Activated T-helper 17 cell treated with anti-CD3 and anti-CD28 coated beads, Interleukin-2, amount 50 U/mL, for 72 hours (primary cell): Measurements from ENCODE around the gene RHOT1. TPM values are rescaled to one million over a fixed set of nuclear protein-coding genes. Genes with fewer than 3 reads are reported as not detected.

Source experiments
- ATAC-seq: fragments of 150-1000 bp; cut with Tn5 transposase; replicated peaks from 2 replicates; pipeline ENCODE4 v1.10.0; 2021; ENCODE audit warnings: mild to moderate bottlenecking, moderate library complexity
- H3K27ac Mint-ChIP-seq: one replicate; pipeline ENCODE4 v1.8.0; 2022; ENCODE audit warnings: mixed read lengths
- H3K27me3 Mint-ChIP-seq: one replicate; pipeline ENCODE4 v1.8.0; 2022; ENCODE audit warnings: mixed read lengths
- H3K36me3 Mint-ChIP-seq: one replicate; pipeline ENCODE4 v1.8.0; 2022; ENCODE audit warnings: low read depth, mild to moderate bottlenecking, mixed read lengths
- H3K4me1 Mint-ChIP-seq: one replicate; pipeline ENCODE4 v1.8.0; 2022; ENCODE audit warnings: mixed read lengths
- H3K4me3 Mint-ChIP-seq: one replicate; pipeline ENCODE4 v1.8.0; 2022; ENCODE audit warnings: mild to moderate bottlenecking, mixed read lengths
- H3K9me3 Mint-ChIP-seq: one replicate; pipeline ENCODE4 v1.8.0; 2022; ENCODE audit warnings: mixed read lengths
- total RNA-seq, 2 donors: library from RNA; stranded (reverse); gene quantifications; one replicate each; pipeline ENCODE4 v1.2.3, GENCODE V29; 2022

RHOT1 gene
- total RNA-seq, 2 donors from 2014 or later: 19.5 to 26.2 TPM

DNA sequence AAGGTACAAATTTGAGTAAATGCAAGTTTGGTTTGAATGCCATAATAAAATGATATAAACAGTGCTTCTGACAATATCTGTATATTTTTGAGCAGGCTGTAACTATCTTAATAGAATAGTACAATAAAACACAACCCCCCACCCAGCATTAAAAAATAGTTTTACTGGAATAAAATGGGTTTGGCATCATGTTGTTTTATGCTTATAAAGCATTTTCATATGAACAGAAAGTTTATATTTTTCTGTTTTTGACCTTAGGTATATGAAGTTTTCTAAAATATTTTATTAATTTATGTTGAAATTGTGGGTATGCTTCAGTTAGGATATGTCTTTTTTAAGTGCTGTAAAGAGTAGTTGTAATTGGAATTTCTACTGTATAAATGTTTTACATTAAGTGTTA lies 66.1 kb downstream of the RHOT1 start:
- Mint-ChIP-seq H3K4me1 (no peaks in the 10 kb centered on the region), H3K9me3 (no peaks in the 10 kb centered on the region), H3K27me3 (no peaks in the 10 kb centered on the region), H3K4me3 (no peak overlapping the region), H3K36me3 (peaks cover 89% of the 10 kb centered on the region), H3K27ac (no peak overlapping the region)
- no peak for ATAC-seq

DNA sequence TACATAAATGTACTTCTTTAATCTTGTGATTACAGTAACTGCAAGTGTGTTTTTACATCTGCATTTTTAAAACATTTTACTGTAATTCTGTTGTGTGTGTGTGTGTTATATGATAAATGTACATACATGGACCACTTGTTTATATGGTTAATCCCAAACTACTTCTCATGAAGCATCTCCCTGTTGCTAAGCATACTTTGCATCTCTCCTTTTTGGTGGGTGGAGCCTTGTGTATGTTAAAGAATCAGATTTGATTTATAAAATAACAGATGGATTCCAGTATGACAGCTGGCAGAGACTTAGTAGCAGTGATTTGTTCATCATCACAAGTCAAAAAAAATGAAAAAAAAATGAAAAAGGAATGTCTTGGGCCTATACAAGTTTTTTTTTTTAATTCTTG lies 67.3 kb downstream of the RHOT1 start:
- H3K27me3 Mint-ChIP-seq: no peaks in the 10 kb centered on the region
- no peaks in the 10 kb centered on the region for H3K4me1 Mint-ChIP-seq
- no peak overlapping the region for H3K27ac Mint-ChIP-seq
- ATAC-seq: no peak
- no peak overlapping the region for H3K4me3 Mint-ChIP-seq
- no peaks in the 10 kb centered on the region for H3K9me3 Mint-ChIP-seq
- H3K36me3 Mint-ChIP-seq: peaks cover 88% of the 10 kb centered on the region

DNA sequence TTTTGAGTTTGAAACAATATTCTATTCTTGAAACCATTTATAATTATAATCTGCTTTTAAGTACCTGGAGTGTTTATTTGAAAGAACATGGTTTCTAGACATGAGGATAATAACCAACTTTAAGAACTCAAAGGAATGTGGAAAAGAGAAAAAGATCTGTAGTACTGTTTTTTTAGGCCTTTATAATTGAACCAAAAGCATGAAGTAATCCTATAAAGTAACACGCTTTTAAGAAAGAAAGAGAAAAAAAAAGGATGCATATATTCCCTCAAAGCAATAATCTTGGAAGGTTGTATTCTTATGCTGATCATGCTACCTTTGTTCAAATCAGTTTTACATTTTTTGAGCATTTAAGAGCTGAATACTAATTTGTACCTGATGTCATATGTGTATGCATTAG lies 69.4 kb downstream of the RHOT1 start:
- H3K27me3 Mint-ChIP-seq: no peaks in the 10 kb centered on the region
- no peak overlapping the region for H3K27ac Mint-ChIP-seq
- H3K4me3 Mint-ChIP-seq: no peak overlapping the region
- H3K9me3 Mint-ChIP-seq: no peaks in the 10 kb centered on the region
- ATAC-seq: no peak
- no peaks in the 10 kb centered on the region for H3K4me1 Mint-ChIP-seq
- peaks cover 70% of the 10 kb centered on the region for H3K36me3 Mint-ChIP-seq

DNA sequence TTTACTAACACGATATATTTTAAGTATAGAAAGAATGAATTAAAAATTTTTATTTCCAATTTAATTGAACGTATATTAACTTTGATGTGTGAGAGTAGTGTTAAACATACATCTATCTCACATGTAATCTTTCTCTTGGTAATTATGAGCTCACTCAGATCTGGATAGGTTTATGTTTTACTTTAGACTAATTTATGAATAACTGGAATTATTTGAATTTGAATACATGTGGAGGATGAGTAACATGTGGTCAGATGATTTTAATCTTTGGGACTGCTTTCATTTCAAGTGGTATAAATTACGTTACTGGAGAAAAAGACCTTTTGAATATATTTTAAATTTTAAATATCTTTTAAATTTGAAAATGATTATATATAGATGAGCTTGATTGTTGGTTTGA lies 73.4 kb downstream of the RHOT1 start:
- peaks cover 34% of the 10 kb centered on the region for H3K36me3 Mint-ChIP-seq
- no peak overlapping the region for H3K27ac Mint-ChIP-seq
- peak; percentile 21 for ATAC-seq
- H3K4me3 Mint-ChIP-seq: no peak overlapping the region
- no peaks in the 10 kb centered on the region for H3K9me3 Mint-ChIP-seq
- no peaks in the 10 kb centered on the region for H3K27me3 Mint-ChIP-seq
- H3K4me1 Mint-ChIP-seq: peaks cover 17% of the 10 kb centered on the region

DNA sequence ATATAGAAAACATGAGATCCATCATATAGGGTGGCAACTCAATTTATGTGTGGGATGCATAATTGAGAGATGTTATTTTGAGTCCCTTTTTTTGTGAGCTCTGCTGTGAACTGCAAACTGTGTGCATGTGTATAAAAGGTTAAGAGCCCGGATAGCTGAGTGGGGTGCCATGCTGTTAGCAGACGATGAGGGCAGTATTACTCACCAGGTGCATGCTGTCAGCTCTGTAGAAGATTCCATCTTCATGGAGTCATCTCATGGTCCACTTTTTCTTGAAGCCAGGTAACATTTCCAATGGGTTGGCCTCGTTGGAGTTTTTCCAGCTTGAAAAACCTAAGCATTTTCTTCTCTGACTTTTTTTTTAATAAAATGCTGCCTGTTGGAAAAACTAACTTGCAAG lies 80.3 kb downstream of the RHOT1 start:
- Mint-ChIP-seq H3K4me1 (peaks cover 17% of the 10 kb centered on the region), H3K27me3 (no peaks in the 10 kb centered on the region), H3K27ac (no peak overlapping the region), H3K36me3 (peaks cover 20% of the 10 kb centered on the region), H3K9me3 (no peaks in the 10 kb centered on the region), H3K4me3 (no peak overlapping the region)
- ATAC-seq: no peak

DNA sequence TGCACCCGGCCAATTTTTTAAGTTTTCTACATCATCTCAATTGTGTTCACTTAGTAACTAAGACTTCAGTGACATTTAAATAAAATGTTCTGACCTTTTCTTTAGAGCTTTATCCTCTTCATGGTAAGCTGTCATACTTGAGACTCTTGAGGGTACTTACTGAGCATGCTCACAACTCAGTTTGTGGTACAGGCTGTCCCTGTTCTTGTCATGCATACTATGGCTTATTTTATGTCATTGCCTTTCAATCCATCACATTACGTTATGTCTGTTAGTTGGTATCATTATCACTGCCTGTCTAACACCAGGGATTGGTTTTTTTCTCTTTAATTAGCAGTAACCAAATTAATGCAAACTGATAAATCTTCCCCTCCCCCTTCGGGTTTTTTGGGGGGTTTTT lies 81.4 kb downstream of the RHOT1 start:
- Mint-ChIP-seq H3K9me3 (no peaks in the 10 kb centered on the region), H3K27me3 (no peaks in the 10 kb centered on the region), H3K36me3 (peaks cover 20% of the 10 kb centered on the region), H3K4me1 (peaks cover 16% of the 10 kb centered on the region), H3K4me3 (no peak overlapping the region), H3K27ac (no peak overlapping the region)
- no peak for ATAC-seq

DNA sequence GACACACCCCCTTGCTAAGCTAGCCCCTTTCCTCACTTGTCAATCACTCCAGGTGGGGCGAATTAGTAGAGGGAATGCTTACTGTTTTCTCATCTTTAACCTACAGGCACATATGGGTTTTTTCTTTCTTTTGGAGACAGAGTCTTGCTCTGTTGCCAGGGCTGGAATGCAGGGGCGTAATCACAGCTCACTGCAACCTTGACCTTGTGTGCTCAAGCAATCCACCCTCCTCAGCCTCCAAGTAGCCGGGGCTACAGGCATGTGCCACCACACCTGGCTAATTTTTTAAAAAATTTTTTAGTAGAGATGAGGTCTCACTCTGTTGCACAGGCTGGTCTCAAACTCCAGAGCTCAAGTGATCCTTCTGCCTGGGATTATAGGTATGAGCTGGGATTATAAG lies 84.6 kb downstream of the RHOT1 start:
- H3K27me3 Mint-ChIP-seq: no peaks in the 10 kb centered on the region
- ATAC-seq: no peak

DNA sequence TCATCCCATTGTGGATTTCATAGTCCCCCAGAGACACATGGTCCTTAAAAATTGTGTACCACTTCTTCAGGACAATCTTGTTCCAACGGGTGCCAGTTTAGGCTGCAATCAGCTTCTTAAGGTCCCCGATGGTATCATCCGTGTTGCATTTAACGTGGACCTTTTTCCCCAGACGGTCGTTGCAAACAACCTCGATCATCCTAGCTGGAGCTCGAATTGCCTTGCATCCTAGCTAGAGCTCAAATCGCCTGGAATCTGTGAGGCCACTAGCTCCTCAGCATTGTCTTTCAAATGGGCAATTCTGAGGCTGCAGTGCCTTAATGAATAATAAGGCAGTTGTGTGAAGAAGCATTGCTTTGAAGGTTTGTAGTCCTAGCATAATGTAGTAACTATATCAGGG lies 85.6 kb downstream of the RHOT1 start:
- Mint-ChIP-seq H3K4me1 (no peaks in the 10 kb centered on the region), H3K27me3 (no peaks in the 10 kb centered on the region), H3K9me3 (no peaks in the 10 kb centered on the region), H3K36me3 (peaks cover 16% of the 10 kb centered on the region), H3K27ac (no peak overlapping the region), H3K4me3 (no peak overlapping the region)
- no peak for ATAC-seq

More for the DNA sequence above, 84.6 kb downstream of the RHOT1 start:
- no peaks in the 10 kb centered on the region for H3K4me1 Mint-ChIP-seq
- peaks cover 20% of the 10 kb centered on the region for H3K36me3 Mint-ChIP-seq
- H3K4me3 Mint-ChIP-seq: no peak overlapping the region
- no peaks in the 10 kb centered on the region for H3K9me3 Mint-ChIP-seq
- no peak overlapping the region for H3K27ac Mint-ChIP-seq

DNA sequence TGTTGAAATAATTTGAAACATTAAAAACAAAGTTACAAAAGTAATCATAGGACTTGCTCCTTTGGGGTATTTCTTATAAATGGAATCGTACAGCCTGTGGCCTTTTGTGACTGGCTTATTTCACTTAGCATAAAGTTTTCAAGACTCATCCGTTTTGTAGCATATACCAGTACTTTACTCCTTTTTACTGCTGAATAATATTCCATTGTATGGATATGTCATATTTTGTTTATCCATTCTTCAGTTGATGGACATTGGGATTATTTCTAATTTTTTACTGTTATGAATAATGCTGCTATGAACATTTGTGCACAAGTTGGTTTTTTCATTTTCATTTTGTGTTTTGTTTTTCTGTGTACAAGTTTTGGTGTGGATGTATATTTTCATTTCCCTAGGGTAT lies 93.3 kb downstream of the RHOT1 start:
- Mint-ChIP-seq H3K4me3 (no peak overlapping the region), H3K9me3 (no peaks in the 10 kb centered on the region), H3K4me1 (no peaks in the 10 kb centered on the region), H3K27me3 (no peaks in the 10 kb centered on the region), H3K36me3 (no peaks in the 10 kb centered on the region), H3K27ac (no peak overlapping the region)
- no peak for ATAC-seq

DNA sequence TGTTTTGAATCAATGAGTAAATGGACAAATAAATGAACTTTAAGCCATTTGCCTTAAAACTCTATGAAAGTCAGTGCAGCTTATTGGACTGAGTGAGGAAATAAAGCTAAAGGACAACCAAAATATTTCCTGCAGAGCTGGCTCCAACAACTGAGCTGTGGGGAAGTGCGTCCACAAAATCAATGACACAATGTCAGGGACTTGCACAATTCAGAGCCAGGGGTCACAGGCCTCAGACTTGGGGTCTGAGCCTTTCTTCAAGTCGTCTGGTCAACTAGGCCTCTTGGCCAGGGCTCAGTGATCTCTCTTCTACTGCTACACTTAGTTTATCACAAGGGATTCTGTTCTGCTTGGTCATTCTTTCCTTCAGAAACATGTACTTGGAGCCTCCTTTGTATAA lies 97.2 kb downstream of the RHOT1 start:
- ATAC-seq: no peak
- no peaks in the 10 kb centered on the region for H3K36me3 Mint-ChIP-seq
- H3K9me3 Mint-ChIP-seq: no peaks in the 10 kb centered on the region
- no peaks in the 10 kb centered on the region for H3K27me3 Mint-ChIP-seq
- H3K4me3 Mint-ChIP-seq: no peak overlapping the region
- H3K27ac Mint-ChIP-seq: no peak overlapping the region
- no peaks in the 10 kb centered on the region for H3K4me1 Mint-ChIP-seq

DNA sequence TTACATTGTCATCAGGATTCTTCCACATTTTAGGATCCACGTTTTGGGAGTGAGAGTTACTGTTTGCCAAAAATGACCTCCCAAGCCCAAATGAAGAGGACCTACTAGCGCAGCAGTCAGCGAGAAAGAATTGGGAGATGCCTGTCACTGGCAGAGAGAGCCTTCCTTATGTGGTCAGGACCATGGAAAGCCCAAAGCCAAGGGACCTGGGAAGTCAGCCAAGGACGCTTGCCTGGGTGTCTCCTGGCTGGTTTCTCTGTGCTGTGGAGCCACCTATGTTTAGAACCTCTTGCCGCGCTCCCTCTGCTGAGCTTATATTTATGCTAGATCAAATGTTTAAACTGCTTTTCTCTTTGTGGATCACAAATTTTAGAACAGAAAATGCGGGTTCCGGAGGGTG lies 98.4 kb downstream of the RHOT1 start:
- Mint-ChIP-seq H3K4me3 (no peak overlapping the region), H3K36me3 (no peaks in the 10 kb centered on the region), H3K27ac (no peak overlapping the region), H3K4me1 (no peaks in the 10 kb centered on the region), H3K9me3 (no peaks in the 10 kb centered on the region), H3K27me3 (no peaks in the 10 kb centered on the region)
- no peak for ATAC-seq

DNA sequence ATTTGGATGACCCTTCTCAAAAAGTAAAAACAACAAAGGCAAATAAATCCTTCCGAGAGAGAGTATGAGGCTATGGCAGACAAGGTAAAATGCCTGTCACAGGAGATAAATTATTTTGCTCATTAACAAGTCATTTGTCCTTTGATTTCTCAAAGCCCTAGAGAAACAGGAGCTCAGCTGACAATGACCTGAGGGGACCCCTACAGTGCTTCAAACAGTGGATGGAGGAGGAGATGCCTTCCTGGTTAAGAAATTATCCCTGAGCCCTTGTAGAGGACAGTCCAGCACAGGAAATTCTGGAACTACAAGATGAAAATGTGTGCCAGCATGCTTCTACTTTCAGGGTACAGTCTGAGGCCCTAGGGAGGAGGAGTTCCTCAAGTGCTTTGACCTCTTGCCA lies 99.3 kb downstream of the RHOT1 start:
- Mint-ChIP-seq H3K4me3 (no peak overlapping the region), H3K27ac (no peak overlapping the region), H3K9me3 (no peaks in the 10 kb centered on the region), H3K27me3 (no peaks in the 10 kb centered on the region), H3K36me3 (no peaks in the 10 kb centered on the region), H3K4me1 (no peaks in the 10 kb centered on the region)
- no peak for ATAC-seq

DNA sequence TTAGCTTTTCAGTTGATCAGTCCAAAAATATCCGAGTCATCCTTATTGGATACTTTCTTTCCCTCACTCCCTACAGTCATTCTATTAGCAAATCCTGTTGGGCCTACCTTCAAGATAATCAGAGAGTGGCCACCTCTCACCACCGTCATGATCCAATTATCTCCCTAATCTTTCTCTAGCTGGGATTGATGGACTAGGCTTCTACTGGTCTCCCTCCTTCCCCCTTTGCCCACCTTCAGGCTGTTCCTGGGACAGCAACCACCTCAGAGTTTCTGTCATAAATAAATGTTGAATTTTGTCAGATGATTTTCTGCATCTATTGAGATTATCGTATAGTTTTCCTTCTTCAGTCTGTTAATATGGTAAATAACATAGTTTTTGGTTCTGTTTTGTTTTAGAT lies 107.2 kb downstream of the RHOT1 start:
- Mint-ChIP-seq H3K36me3 (no peaks in the 10 kb centered on the region), H3K27me3 (peaks cover 4% of the 10 kb centered on the region), H3K27ac (no peak overlapping the region), H3K4me3 (no peak overlapping the region), H3K4me1 (no peaks in the 10 kb centered on the region), H3K9me3 (no peaks in the 10 kb centered on the region)
- ATAC-seq: no peak

DNA sequence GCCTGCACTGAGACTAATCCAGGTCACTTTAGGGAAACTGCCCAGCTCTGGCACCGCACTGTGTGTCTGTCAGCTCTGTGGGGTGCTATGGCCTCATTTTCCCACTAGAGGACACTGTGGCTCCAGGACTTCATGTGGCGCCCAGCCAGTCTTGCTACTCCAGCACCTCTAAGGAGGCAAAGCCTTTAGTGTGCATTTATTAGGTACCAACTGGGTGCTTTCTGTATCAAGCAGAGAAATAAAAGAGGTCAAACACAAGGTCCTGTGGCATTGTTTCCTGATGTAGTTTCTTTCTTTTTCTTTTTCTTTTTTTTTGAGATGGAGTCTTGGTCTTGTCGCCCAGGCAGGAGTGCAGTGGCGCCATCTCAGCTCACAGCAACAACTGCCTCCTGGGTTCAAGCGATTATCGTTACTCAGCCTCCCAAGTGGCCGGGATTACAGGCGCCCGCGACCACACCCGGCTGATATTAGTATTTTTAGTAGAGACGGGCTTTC lies 110.9 kb downstream of the RHOT1 start:
- no peak overlapping the region for H3K4me3 Mint-ChIP-seq
- H3K9me3 Mint-ChIP-seq: no peaks in the 10 kb centered on the region
- H3K27me3 Mint-ChIP-seq: peaks cover 4% of the 10 kb centered on the region
- H3K27ac Mint-ChIP-seq: no peak overlapping the region
- H3K4me1 Mint-ChIP-seq: no peaks in the 10 kb centered on the region
- ATAC-seq: peak; percentile 93
- H3K36me3 Mint-ChIP-seq: no peaks in the 10 kb centered on the region

DNA sequence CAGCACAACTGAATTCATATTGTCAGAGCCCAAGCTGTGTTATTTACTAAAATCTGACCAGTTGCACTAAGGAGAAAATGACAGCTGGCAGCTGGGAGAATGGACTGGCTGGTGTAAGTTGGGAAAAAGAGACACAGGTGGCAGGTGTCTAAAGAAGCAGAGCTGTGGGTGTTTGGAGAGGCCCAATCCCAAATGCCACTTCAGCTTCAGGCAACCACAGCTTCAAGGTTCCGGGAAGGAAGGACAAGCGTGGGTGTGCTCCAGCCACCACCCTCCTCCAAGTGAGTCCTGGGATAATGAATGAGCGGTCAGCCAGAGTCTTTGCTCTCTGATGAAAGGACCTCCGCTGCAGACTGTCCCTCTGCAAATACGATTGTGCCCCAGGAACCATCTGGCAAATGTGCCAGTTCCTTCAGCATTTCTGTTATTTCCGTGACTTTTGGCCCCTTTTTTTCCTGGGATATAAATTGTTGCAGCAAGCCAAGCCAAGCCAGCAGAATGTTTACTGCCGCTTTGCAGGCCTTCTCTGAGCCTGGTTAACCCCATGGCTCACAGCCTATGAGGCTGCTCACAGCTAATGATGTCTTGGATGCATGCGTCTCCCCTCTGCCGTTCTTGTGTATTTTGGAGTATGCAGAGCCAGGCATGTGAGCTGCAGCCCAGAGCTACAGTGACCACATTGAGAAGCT lies 113.9 kb downstream of the RHOT1 start:
- Mint-ChIP-seq H3K27me3 (peaks cover 6% of the 10 kb centered on the region), H3K4me3 (no peak overlapping the region), H3K9me3 (no peaks in the 10 kb centered on the region), H3K36me3 (no peaks in the 10 kb centered on the region), H3K4me1 (no peaks in the 10 kb centered on the region), H3K27ac (no peak overlapping the region)
- no peak for ATAC-seq

DNA sequence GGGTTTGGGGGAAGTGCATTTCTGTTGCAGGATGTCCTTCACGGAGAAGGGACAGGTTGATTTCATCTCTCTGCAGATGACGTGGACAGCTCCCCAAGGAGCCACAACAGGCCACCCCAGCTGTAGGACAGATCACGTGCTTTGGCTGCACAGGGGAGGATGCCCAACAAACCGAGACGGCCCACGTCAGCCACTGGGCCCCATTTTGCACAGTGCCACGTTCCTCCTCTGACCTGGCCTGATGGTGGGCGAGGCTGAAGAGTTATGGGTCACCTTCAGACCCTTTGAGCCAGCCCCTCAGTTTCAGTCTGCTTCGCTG lies 114.4 kb downstream of the RHOT1 start:
- no peak overlapping the region for H3K27ac Mint-ChIP-seq
- no peaks in the 10 kb centered on the region for H3K36me3 Mint-ChIP-seq
- no peaks in the 10 kb centered on the region for H3K9me3 Mint-ChIP-seq
- no peak overlapping the region for H3K4me3 Mint-ChIP-seq
- H3K27me3 Mint-ChIP-seq: peaks cover 7% of the 10 kb centered on the region
- no peaks in the 10 kb centered on the region for H3K4me1 Mint-ChIP-seq
- ATAC-seq: no peak
